Esophagus muscularis mucosa (tissue), 4 donors: ENCODE measurements around the gene SERINC2. TPM values are rescaled to one million over a fixed set of nuclear protein-coding genes. Genes with fewer than 3 reads are reported as not detected.
"Not testable (repeated sequence)": the region's sequence is repeated elsewhere in the genome, so short reads cannot be mapped to it uniquely, and the experiment has no call there.

Experiments
- DNase-seq: peaks from one replicate; pipeline ENCODE4 v3.0.0-alpha.2; 2017; ENCODE audit errors: extremely low spot score
- H3K27ac ChIP-seq, 4 donors: fragments of 200-600 bp; sonication (generic); replicated peaks in 1 of 4; 1 replicate in 3 of 4; 2 replicates in 1 of 4; pipeline ENCODE4 v1.5.1; 2016 to 2019; ENCODE audit warnings: mild to moderate bottlenecking in 1 of 4
- H3K27me3 ChIP-seq, 4 donors: fragments of 200-600 bp; sonication (generic); one replicate each; pipeline versions ENCODE4 v1.5.1 to v1.6.0; 2016 to 2019
- H3K36me3 ChIP-seq, 4 donors: fragments of 200-600 bp; sonication (generic); one replicate each; pipeline ENCODE4 v1.5.1; 2016 to 2019
- H3K4me1 ChIP-seq, 4 donors: fragments of 200-600 bp; sonication (generic); one replicate each; pipeline ENCODE4 v1.5.1; 2016 to 2019
- H3K4me3 ChIP-seq, 4 donors: fragments of 200-600 bp; sonication (generic); 1 replicate in 2 of 4; 2 replicates in 2 of 4; pipeline ENCODE4 v1.5.1; 2016 to 2019; ENCODE audit warnings: mild to moderate bottlenecking in 4 of 4, moderate library complexity in 1 of 4
- H3K9me3 ChIP-seq, 4 donors: fragments of 200-600 bp; sonication (generic); 1 replicate in 3 of 4; 2 replicates in 1 of 4; pipeline ENCODE4 v1.5.1; 2016 to 2019
- CTCF ChIP-seq, 3 experiments: fragments of 200-600 bp in 2 of 3; fragments of 450-650 bp in 1 of 3; sonication (generic) in 2 of 3; IDR thresholded peaks; one replicate each; pipeline ENCODE4 v1.5.1; 2017 to 2019; ENCODE audit warnings: antibody characterized with exemption in 3 of 3, mild to moderate bottlenecking in 2 of 3, moderate library complexity in 1 of 3
- EP300 ChIP-seq: sonication (generic); formaldehyde crosslinking; IDR thresholded peaks from one replicate; pipeline ENCODE4 v1.6.1; 2017; ENCODE audit warnings: antibody characterized with exemption
- POLR2A ChIP-seq: fragments of 450-650 bp; IDR thresholded peaks from one replicate; pipeline ENCODE4 v1.6.1; 2017; ENCODE audit warnings: antibody characterized with exemption, moderate library complexity, mild to moderate bottlenecking, low read depth
- POLR2AphosphoS5 ChIP-seq, 2 donors: sonication (generic); formaldehyde crosslinking; IDR thresholded peaks; one replicate each; pipeline ENCODE4 v1.6.1; 2017; ENCODE audit warnings: antibody characterized with exemption in 2 of 2
- WGBS: methylation state at CpG from one replicate; pipeline ENCODE4 v1.1.5; 2018; 5-methylcytosine and 5-hydroxymethylcytosine counted together
- intact Hi-C: fragments of 100-400 bp; cut with DNase I; formaldehyde crosslinking; loops from one replicate; pipeline ENCODE4 v1.15.1; 2023
- total RNA-seq, 4 donors: library from RNA; depleted of rRNA; stranded (reverse); fragments of >200 nt; gene quantifications; one replicate each; pipeline versions ENCODE4 v1.1.0 to v1.2.1, GENCODE V29; 2016

The SERINC2 gene
- total RNA-seq, 4 donors from 2014 or later, result 1.7 to 4.0 (median 2.8) TPM

GRCh38 chr1:31476891-31477846 lies 64.2 kb downstream of the SERINC2 start:
- TF ChIP-seq POLR2A, result no peak
- no peak for TF ChIP-seq CTCF (IDR thresholded peaks at IDR 0.05)
- TF ChIP-seq EP300, result no peak
- TF ChIP-seq POLR2AphosphoS5 (IDR thresholded peaks at IDR 0.05), result no peak
- no peaks in the 10 kb centered on the region for H3K4me1 ChIP-seq
- no peak for DNase-seq
- peaks cover 0 to 14% (median 0%) of the 10 kb centered on the region in 4 donors for H3K27me3 ChIP-seq
- no peak overlapping the region for H3K4me3 ChIP-seq
- intact Hi-C loops, result no loop called here
- H3K9me3 ChIP-seq, result no peaks in the 10 kb centered on the region
- H3K27ac ChIP-seq, result no peak overlapping the region
- no peaks in the 10 kb centered on the region for H3K36me3 ChIP-seq
- 85% methylated on average over 6 of the region's 10 CpGs for WGBS

DNA sequence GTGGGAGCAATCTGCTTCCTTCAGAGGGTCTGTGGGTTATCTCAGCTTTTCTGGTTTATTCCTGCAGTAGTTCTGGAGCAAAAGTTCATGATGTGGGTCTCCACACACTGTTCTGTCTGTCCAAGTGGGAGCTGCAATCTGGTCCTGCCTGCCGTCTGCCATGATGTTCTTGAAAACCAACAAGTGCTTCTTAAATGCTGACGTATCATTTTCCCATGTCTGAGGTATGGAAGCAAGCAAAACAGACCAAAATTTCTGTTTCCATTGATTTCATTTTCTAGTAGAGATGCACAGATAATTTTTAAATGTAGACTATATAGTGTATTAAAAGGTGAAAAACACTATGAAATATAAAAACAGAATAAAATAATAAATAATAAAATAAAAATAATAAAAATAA lies 65.2 kb downstream of the SERINC2 start:
- 96% methylated on average over 2 of the region's 2 CpGs for WGBS
- no peaks in the 10 kb centered on the region for H3K4me1 ChIP-seq
- no peak overlapping the region for H3K4me3 ChIP-seq
- no peaks in the 10 kb centered on the region for H3K36me3 ChIP-seq
- no peak for DNase-seq
- no peaks in the 10 kb centered on the region for H3K9me3 ChIP-seq
- no peak overlapping the region for H3K27ac ChIP-seq
- intact Hi-C loops, result no loop called here
- TF ChIP-seq CTCF (IDR thresholded peaks at IDR 0.05), result no peak
- TF ChIP-seq EP300, result no peak
- TF ChIP-seq POLR2AphosphoS5 (IDR thresholded peaks at IDR 0.05), result no peak
- no peak for TF ChIP-seq POLR2A
- H3K27me3 ChIP-seq, result peaks cover 0 to 14% (median 0%) of the 10 kb centered on the region in 4 donors

- no peak overlapping the region for H3K4me3 ChIP-seq
- H3K27ac ChIP-seq, result no peak overlapping the region
- 80% methylated on average over 2 of the region's 2 CpGs for WGBS
- TF ChIP-seq EP300 (no peak), POLR2A (no peak), POLR2AphosphoS5 (IDR thresholded peaks at IDR 0.05) (no peak), CTCF (IDR thresholded peaks at IDR 0.05) (no peak)
- no peak for DNase-seq
- intact Hi-C loops, result no loop called here
- peaks cover 0 to 14% (median 0%) of the 10 kb centered on the region in 4 donors for H3K27me3 ChIP-seq
- H3K36me3 ChIP-seq, result no peaks in the 10 kb centered on the region
- no peaks in the 10 kb centered on the region for H3K9me3 ChIP-seq
- no peaks in the 10 kb centered on the region for H3K4me1 ChIP-seq
Measured at GRCh38 chr1:31479811-31480210, 66.8 kb downstream of the SERINC2 start.

DNA sequence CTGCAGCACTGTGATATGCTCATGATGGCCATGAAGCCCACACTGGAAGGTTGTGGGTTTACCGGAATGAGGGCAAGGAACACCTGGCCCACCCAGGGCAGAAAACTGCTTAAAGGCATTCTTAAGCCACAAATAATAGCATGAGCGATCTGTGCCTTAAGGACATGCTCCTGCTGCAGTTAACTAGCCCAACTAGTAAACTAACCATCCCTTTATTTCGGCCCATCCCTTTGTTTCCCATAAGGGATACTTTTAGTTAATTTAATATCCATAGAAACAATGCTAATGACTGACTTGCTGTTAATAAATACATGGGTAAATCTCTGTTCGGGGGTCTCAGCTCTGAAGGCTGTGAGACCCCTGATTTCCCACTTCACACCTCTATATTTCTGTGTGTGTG lies 67.4 kb downstream of the SERINC2 start:
- H3K4me3 ChIP-seq, H3K36me3 ChIP-seq, H3K9me3 ChIP-seq, intact Hi-C loops, H3K27ac ChIP-seq, H3K4me1 ChIP-seq, DNase-seq: not testable (repeated sequence)
- H3K27me3 ChIP-seq, result peaks cover 0 to 14% (median 0%) of the 10 kb centered on the region in 4 donors
- 93% methylated on average over 4 of the region's 4 CpGs for WGBS

- H3K4me1 ChIP-seq, result no peaks in the 10 kb centered on the region
- peaks cover 0 to 10% (median 0%) of the 10 kb centered on the region in 4 donors for H3K27me3 ChIP-seq
- H3K4me3 ChIP-seq, result no peak overlapping the region
- DNase-seq, result no peak
- no peaks in the 10 kb centered on the region for H3K9me3 ChIP-seq
- TF ChIP-seq CTCF (IDR thresholded peaks at IDR 0.05) (no peak), POLR2AphosphoS5 (IDR thresholded peaks at IDR 0.05) (no peak), EP300 (no peak), POLR2A (no peak)
- 66% methylated on average over 6 of the region's 6 CpGs for whole genome bisulfite sequencing
- intact Hi-C loops, result no loop called here
- no peaks in the 10 kb centered on the region for H3K36me3 ChIP-seq
- peak overlapping the region; percentile 26 to 60 (median 60) for H3K27ac ChIP-seq
Measured at GRCh38 chr1:31482482-31483011, 69.5 kb downstream of the SERINC2 start.
